Measurements from ENCODE around the gene UBE4A. TPM values are rescaled to one million over a fixed set of nuclear protein-coding genes. Genes with fewer than 3 reads are reported as not detected.

The UBE4A gene
- total and polyA plus RNA-seq, 9 of the 15 experiments (the other 6 are each of a cell fraction or from before 2014, with no cell fraction given) = 13.5 to 45.2 (median 26.8) TPM

- no peak for TF ChIP-seq AFF4 (CRISPR knock-in tag; IDR thresholded peaks at IDR 0.05)
- no peak for TF ChIP-seq CHD4 (IDR thresholded peaks at IDR 0.05; ENCODE audit: insufficient read depth, insufficient replicate concordance, low read depth, low read length, poor library complexity, severe bottlenecking)
- no peak for TF ChIP-seq CBFB (CRISPR knock-in tag; IDR thresholded peaks at IDR 0.05)
- no peak for TF ChIP-seq TSHZ1 (CRISPR knock-in tag; IDR thresholded peaks at IDR 0.05)
- no peak for TF ChIP-seq NR3C1 (CRISPR knock-in tag; IDR thresholded peaks at IDR 0.05)
- no peak for TF ChIP-seq NFIX (CRISPR knock-in tag; IDR thresholded peaks at IDR 0.05; ENCODE audit: low read depth)
- TF ChIP-seq PHF20 (IDR thresholded peaks at IDR 0.05; ENCODE audit: partially characterized antibody) = no peak
- no peak for TF ChIP-seq HINFP (tag; conservative IDR thresholded peaks at IDR 0.05; ENCODE audit: low read depth)
- TF ChIP-seq SETDB1 (IDR thresholded peaks at IDR 0.05; ENCODE audit: low read length) = no peak
- no peak for TF ChIP-seq MCM2 (IDR thresholded peaks at IDR 0.05; ENCODE audit: low read depth)
- TF ChIP-seq, protein P1, sequence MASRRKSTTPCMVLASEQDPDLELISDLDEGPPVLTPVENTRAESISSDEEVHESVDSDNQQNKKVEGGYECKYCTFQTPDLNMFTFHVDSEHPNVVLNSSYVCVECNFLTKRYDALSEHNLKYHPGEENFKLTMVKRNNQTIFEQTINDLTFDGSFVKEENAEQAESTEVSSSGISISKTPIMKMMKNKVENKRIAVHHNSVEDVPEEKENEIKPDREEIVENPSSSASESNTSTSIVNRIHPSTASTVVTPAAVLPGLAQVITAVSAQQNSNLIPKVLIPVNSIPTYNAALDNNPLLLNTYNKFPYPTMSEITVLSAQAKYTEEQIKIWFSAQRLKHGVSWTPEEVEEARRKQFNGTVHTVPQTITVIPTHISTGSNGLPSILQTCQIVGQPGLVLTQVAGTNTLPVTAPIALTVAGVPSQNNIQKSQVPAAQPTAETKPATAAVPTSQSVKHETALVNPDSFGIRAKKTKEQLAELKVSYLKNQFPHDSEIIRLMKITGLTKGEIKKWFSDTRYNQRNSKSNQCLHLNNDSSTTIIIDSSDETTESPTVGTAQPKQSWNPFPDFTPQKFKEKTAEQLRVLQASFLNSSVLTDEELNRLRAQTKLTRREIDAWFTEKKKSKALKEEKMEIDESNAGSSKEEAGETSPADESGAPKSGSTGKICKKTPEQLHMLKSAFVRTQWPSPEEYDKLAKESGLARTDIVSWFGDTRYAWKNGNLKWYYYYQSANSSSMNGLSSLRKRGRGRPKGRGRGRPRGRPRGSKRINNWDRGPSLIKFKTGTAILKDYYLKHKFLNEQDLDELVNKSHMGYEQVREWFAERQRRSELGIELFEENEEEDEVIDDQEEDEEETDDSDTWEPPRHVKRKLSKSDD (conservative IDR thresholded peaks at IDR 0.05; ENCODE audit: low read length) = no peak
- TF ChIP-seq, protein P2, sequence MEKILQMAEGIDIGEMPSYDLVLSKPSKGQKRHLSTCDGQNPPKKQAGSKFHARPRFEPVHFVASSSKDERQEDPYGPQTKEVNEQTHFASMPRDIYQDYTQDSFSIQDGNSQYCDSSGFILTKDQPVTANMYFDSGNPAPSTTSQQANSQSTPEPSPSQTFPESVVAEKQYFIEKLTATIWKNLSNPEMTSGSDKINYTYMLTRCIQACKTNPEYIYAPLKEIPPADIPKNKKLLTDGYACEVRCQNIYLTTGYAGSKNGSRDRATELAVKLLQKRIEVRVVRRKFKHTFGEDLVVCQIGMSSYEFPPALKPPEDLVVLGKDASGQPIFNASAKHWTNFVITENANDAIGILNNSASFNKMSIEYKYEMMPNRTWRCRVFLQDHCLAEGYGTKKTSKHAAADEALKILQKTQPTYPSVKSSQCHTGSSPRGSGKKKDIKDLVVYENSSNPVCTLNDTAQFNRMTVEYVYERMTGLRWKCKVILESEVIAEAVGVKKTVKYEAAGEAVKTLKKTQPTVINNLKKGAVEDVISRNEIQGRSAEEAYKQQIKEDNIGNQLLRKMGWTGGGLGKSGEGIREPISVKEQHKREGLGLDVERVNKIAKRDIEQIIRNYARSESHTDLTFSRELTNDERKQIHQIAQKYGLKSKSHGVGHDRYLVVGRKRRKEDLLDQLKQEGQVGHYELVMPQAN (IDR thresholded peaks at IDR 0.05; ENCODE audit: borderline replicate concordance) = peak; percentile 49
Measured at GRCh38 chr11:118437208-118438125, 78.1 kb downstream of the UBE4A start (continued).

Data from K562 (cell line).